GM21723 (cell line): Measurements from ENCODE around the gene VEGFA.

Source experiments
- ATAC-seq: cut with Tn5 transposase; IDR thresholded peaks from one replicate; pipeline ENCODE4 v1.9.1; 2021; ENCODE audit warnings: mild to moderate bottlenecking, moderate library complexity; ENCODE audit not compliant: unreplicated experiment

Gene VEGFA

DNA sequence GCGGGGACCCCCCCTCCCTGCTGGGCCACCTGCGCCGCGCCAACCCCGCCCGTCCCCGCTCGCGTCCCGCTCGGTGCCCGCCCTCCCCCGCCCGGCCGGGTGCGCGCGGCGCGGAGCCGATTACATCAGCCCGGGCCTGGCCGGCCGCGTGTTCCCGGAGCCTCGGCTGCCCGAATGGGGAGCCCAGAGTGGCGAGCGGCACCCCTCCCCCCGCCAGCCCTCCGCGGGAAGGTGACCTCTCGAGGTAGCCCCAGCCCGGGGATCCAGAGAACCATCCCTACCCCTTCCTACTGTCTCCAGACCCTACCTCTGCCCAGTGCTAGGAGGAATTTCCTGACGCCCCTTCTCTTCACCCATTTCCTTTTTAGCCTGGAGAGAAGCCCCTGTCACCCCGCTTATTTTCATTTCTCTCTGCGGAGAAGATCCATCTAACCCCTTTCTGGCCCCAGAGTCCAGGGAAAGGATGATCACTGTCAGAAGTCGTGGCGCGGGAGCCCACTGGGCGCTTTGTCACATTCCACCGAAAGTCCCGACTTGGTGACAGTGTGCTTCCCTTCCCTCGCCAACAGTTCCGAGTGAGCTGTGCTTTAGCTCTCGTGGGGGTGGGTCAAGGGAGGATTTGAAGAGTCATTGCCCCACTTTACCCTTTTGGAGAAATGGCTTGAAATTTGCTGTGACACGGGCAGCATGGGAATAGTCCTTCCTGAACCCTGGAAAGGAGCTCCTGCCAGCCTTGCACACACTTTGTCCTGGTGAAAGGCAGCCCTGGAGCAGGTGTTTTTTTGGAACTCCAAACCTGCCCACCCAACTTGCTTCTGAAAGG lies 2.1 kb downstream of the VEGFA start:
- no peak for ATAC-seq

GRCh38 chr6:43772681-43773049 lies 2.7 kb downstream of the VEGFA start:
- no peak for ATAC-seq

DNA sequence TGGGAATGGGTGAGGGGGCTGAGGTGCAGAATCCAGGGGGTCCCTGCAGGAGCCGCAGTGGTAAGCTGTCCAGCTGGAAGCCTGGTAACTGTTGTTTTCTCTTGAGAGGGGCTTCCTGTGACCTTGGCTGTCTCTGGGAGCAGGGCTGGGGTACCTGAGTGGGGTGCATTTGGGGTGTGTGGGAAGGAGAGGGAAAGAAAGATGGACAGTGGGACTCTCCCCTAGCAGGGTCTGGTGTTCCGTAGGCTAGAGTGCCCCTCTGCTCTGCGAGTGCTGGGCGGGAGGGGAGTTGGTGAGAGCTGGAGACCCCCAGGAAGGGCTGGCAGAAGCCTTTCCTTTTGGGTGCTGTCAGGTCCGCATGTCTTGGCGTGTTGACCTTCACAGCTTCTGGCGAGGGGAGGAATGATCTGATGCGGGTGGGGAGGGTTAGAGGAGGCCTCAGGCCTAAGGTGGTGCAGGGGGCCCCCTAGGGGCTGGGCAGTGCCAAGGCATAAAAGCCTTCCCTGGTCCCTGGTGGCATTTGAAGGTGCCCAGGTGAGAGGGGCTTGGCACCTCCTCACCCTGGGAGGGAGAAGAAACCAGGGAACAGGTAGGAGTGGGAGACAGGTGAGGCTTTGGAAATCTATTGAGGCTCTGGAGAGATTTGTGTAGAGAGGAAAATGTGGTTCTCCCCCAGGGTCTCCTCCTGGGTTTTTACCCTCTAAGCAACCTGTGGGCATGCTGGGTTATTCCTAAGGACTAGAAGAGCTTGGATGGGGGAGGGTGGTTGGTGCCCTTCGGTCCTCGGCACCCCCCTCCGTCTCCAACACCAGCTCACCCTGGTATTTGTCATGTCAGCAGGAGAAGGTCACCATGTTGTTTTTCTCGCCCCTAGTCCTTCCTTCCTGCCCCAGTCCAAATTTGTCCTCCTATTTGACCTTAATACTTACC lies 3.3 kb downstream of the VEGFA start:
- ATAC-seq = no peak

- ATAC-seq = no peak
These were observed 4.2 kb downstream of the VEGFA start for GRCh38 chr6:43773980-43774775.

DNA sequence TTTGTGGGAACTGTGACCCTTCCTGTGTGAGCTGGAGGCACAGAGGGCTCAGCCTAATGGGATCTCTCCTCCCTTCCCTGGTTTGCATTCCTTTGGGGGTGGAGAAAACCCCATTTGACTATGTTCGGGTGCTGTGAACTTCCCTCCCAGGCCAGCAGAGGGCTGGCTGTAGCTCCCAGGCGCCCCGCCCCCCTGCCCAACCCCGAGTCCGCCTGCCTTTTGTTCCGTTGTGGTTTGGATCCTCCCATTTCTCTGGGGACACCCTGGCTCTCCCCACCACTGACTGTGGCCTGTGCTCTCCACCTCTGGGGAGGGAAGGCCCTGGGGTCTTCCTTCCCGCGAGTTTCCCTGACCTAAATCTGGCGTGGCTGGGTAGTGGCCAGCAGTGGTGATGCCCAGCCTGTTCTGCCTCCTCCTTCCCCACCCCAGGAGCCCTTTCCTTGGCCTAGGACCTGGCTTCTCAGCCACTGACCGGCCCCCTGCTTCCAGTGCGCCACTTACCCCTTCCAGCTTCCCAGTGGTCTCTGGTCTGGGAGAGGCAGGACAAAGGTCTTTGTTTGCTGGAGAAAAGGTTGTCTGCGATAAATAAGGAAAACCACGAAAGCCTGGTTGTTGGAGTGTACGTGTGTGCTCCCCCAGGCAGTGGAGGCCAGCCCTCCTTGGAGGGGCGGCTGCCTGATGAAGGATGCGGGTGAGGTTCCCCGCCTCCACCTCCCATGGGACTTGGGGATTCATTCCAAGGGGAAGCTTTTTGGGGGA lies 4.9 kb downstream of the VEGFA start:
- ATAC-seq = no peak

DNA sequence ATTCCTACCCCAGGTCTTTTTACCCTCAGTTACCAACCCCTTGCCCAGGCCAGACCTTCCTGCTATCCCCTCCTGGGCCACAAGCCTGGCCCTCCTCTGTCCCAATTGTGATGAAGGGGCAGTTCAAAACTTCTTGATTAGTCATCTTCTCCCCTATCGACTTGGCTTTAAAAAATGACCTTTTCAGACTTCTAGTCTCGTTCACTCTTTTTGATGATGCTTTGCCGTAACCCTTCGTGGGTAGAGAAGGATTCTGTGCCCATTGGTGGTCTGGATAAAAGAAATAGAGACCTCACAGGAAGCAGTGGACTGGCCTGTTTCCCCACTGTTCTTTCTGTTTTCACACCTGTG lies 5.5 kb downstream of the VEGFA start:
- no peak for ATAC-seq

GRCh38 chr6:43776115-43776798 lies 6.2 kb downstream of the VEGFA start:
- ATAC-seq = no peak

DNA sequence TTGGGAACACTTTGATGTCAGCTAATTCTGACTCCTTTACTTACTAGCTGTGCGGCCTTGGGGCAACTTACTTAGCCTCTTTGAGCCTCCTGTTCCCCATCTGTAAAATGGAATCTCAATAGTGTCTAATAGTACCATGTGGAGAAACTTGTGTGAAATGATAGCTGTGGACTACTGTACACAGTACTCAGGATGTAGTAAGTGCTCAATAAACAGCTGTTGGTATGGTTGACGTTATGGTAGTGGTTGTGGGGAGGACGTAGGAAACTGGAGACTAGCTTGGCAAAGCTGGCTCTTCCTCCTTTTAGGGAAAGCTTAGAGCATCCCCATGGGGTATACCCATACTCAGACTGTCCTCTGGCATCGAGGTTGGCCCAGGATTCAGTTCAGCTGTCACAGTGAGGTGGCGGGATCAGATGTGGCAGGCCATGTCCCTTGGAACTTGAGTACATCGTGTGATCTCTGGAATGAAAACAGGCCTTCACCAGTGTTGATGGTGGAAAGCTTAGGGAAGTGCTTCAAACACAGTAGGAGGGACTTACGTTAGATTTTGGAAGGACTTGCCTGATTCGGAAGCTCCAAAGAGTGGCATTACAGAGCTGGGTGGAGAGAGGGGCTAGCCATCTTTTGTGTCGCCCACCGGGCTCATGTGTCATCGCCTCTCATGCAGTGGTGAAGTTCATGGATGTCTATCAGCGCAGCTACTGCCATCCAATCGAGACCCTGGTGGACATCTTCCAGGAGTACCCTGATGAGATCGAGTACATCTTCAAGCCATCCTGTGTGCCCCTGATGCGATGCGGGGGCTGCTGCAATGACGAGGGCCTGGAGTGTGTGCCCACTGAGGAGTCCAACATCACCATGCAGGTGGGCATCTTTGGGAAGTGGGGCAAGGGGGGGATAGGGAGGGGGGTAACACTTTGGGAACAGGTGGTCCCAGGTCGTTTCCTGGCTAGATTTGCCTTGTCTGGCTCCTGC lies 7.1 kb downstream of the VEGFA start:
- ATAC-seq = no peak

GRCh38 chr6:43778131-43778855 lies 8.3 kb downstream of the VEGFA start:
- ATAC-seq = no peak

GRCh38 chr6:43778976-43779851 lies 9.2 kb downstream of the VEGFA start:
- ATAC-seq = no peak

GRCh38 chr6:43779852-43780236 lies 9.8 kb downstream of the VEGFA start:
- no peak for ATAC-seq

GRCh38 chr6:43780293-43780692 lies 10.3 kb downstream of the VEGFA start:
- no peak for ATAC-seq

DNA sequence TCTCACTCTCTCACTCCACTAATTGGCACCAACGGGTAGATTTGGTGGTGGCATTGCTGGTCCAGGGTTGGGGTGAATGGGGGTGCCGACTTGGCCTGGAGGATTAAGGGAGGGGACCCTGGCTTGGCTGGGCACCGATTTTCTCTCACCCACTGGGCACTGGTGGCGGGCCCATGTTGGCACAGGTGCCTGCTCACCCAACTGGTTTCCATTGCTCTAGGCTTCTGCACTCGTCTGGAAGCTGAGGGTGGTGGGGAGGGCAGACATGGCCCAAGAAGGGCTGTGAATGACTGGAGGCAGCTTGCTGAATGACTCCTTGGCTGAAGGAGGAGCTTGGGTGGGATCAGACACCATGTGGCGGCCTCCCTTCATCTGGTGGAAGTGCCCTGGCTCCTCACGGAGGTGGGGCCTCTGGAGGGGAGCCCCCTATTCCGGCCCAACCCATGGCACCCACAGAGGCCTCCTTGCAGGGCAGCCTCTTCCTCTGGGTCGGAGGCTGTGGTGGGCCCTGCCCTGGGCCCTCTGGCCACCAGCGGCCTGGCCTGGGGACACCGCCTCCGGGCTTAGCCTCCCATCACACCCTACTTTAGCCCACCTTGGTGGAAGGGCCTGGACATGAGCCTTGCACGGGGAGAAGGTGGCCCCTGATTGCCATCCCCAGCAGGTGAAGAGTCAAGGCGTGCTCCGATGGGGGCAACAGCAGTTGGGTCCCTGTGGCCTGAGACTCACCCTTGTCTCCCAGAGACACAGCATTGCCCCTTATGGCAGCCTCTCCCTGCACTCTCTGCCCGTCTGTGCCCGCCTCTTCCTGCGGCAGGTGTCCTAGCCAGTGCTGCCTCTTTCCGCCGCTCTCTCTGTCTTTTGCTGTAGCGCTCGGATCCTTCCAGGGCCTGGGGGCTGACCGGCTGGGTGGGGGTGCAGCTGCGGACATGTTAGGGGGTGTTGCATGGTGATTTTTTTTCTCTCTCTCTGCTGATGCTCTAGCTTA lies 11.2 kb downstream of the VEGFA start:
- no peak for ATAC-seq

DNA sequence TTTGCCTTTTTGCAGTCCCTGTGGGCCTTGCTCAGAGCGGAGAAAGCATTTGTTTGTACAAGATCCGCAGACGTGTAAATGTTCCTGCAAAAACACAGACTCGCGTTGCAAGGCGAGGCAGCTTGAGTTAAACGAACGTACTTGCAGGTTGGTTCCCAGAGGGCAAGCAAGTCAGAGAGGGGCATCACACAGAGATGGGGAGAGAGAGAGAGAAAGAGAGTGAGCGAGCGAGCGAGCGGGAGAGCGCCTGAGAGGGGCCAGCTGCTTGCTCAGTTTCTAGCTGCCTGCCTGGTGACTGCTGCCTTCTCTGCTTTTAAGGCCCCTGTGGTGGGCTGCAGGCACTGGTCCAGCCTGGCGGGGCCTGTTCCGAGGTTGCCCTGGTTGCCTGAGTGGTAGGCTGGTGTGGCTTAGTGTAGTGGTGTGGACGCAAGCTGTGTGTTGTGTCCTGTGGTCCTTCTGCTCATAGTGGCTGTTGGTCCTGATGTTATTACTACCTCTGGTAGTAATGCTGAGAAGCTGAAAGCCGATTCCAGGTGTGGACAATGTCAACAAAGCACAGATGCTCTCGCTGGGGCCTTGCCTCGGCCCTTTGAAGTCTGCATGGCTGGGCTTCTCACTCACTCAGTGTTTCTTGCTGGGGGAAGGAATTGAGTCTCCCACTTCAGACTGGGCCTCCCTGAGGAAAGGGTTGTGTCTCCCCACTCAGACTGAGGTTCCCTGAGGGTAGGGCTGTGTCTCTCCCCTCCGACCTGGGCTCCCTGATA lies 12.1 kb downstream of the VEGFA start:
- no peak for ATAC-seq

- no peak for ATAC-seq
These were observed 12.9 kb downstream of the VEGFA start for GRCh38 chr6:43782764-43783513.
